HepG2 (cell line): ENCODE data around the gene CTNNA3. TPM values are rescaled to one million over a fixed set of nuclear protein-coding genes. Genes with fewer than 3 reads are reported as not detected.

Experiments used
- ATAC-seq: fragments of 200-7000 bp; cut with Tn5 transposase; 3 replicates; pipeline ENCODE4 v1.9.1; 2020; ENCODE audit warnings: mild to moderate bottlenecking, moderate library complexity
- BruUV-seq: library from RNA; stranded (reverse); fragments of 400-500 nt; replicated peaks from 2 replicates; lab custom pipeline; 2021; lab: Mats Ljungman, UMichigan
- CTCF ChIA-PET: fragments of 300-600 bp; formaldehyde crosslinking; extraction: SDS; loops from one replicate; lab custom pipeline; 2021; ENCODE audit warnings: low total read pairs, inconsistent platforms, low intra/inter-chr PET ratio; lab: Yijun Ruan, JAX
- POLR2A ChIA-PET: fragments of 350-600 bp; sonication (Branson Sonifier 250); formaldehyde crosslinking; loops from one replicate; lab custom pipeline; 2020; ENCODE audit warnings: antibody characterized with exemption, inconsistent platforms; lab: Yijun Ruan, JAX
- DNase-seq: peaks from one replicate; pipeline ENCODE4 v3.0.0-alpha.2; 2015; ENCODE audit warnings: low spot score
- FAIRE-seq: peaks from 3 replicates; lab custom pipeline; 2011; peaks lifted over from hg19 to GRCh38; lab: Jason Lieb, UNC
- H2AFZ ChIP-seq: one replicate; pipeline ENCODE4 v1.6.1; 2011; ENCODE audit warnings: low read length, inconsistent platforms
- H3K27ac ChIP-seq: fragments of 300-600 bp; 3 replicates; pipeline ENCODE4 v1.8.0; 2011; ENCODE audit warnings: mixed run types, mild to moderate bottlenecking, mixed read lengths, low read length, inconsistent platforms; ENCODE audit not compliant: insufficient read depth; ENCODE audit errors: extremely low read length
- H3K27me3 ChIP-seq, 2 experiments: fragments of 200-600 bp in 1 of 2; 2 replicates in 1 of 2; 3 replicates in 1 of 2; pipeline versions ENCODE4 v1.6.0 to v1.8.0; 2011; ENCODE audit warnings: low read length in 2 of 2, mild to moderate bottlenecking in 2 of 2, moderate library complexity in 2 of 2, inconsistent platforms in 1 of 2; ENCODE audit not compliant: insufficient read depth in 2 of 2, control insufficient read depth in 1 of 2
- H3K36me3 ChIP-seq, 2 experiments: fragments of 200-600 bp in 1 of 2; replicated peaks in 1 of 2; 2 replicates in 1 of 2; 3 replicates in 1 of 2; pipeline versions ENCODE4 v1.5.1 to v1.8.0; 2011; ENCODE audit warnings: low read length in 2 of 2, inconsistent platforms in 1 of 2; ENCODE audit not compliant: insufficient read depth in 2 of 2, control insufficient read depth in 1 of 2
- H3K4me1 ChIP-seq: 2 replicates; pipeline ENCODE4 v1.5.1; 2012; ENCODE audit warnings: low read length, inconsistent platforms; ENCODE audit not compliant: insufficient read depth
- H3K4me2 ChIP-seq: 2 replicates; pipeline ENCODE4 v1.6.0; 2011; ENCODE audit warnings: low read depth, low read length, inconsistent platforms
- H3K4me3 ChIP-seq, 3 experiments: fragments of 200-600 bp in 1 of 3; sonication (generic), shearing (Covaris generic) in 1 of 3; replicated peaks in 1 of 3; 2 replicates each; pipeline ENCODE4 v1.5.1; 2011 to 2016; ENCODE audit warnings: low read length in 3 of 3, inconsistent platforms in 2 of 3, low read depth in 2 of 3, mild to moderate bottlenecking in 2 of 3, control low read depth in 1 of 3, mixed read lengths in 1 of 3; ENCODE audit not compliant: insufficient read depth in 1 of 3
- H3K79me2 ChIP-seq: one replicate; pipeline ENCODE4 v1.6.1; 2011; ENCODE audit warnings: low read length, inconsistent platforms; ENCODE audit not compliant: insufficient read depth
- H3K9ac ChIP-seq: 2 replicates; pipeline ENCODE4 v1.6.0; 2011; ENCODE audit warnings: mild to moderate bottlenecking, low read depth, low read length, inconsistent platforms; ENCODE audit not compliant: insufficient read depth
- H3K9me3 ChIP-seq: 2 replicates; pipeline ENCODE4 v1.5.1; 2012; ENCODE audit warnings: mild to moderate bottlenecking, low read length
- H4K20me1 ChIP-seq: 2 replicates; pipeline ENCODE4 v1.6.0; 2011; ENCODE audit warnings: inconsistent platforms, mild to moderate bottlenecking, low read length, moderate library complexity; ENCODE audit not compliant: insufficient read depth
- CCDC6 ChIP-seq: sonication (generic); formaldehyde crosslinking; IDR thresholded peaks from 2 replicates; pipeline ENCODE4 v1.8.1; 2022; ENCODE audit warnings: mild to moderate bottlenecking, missing genetic modification reagents, moderate library complexity
- GABPB1 ChIP-seq: IDR thresholded peaks from 2 replicates; pipeline ENCODE4 v1.6.1; 2016; ENCODE audit warnings: mild to moderate bottlenecking, missing genetic modification reagents, moderate library complexity, missing compliant biosample characterization
- KMT2A ChIP-seq: sonication (generic); formaldehyde crosslinking; IDR thresholded peaks from 2 replicates; pipeline ENCODE4 v1.4.0; 2020; ENCODE audit warnings: missing genetic modification reagents
- MTA1 ChIP-seq: sonication (generic); formaldehyde crosslinking; IDR thresholded peaks from 2 replicates; pipeline ENCODE4 v1.4.0; 2020; ENCODE audit warnings: missing genetic modification reagents, mild to moderate bottlenecking, borderline replicate concordance
- NFE2 ChIP-seq: sonication (generic); formaldehyde crosslinking; IDR thresholded peaks from 2 replicates; pipeline ENCODE4 v1.4.0; 2020; ENCODE audit warnings: missing genetic modification reagents
- PRDM15 ChIP-seq: sonication (generic); formaldehyde crosslinking; IDR thresholded peaks from 2 replicates; pipeline ENCODE4 v1.4.0; 2020; ENCODE audit warnings: missing genetic modification reagents
- SP1 ChIP-seq, 2 experiments: fragments of 450-650 bp in 1 of 2; sonication (generic) in 1 of 2; formaldehyde crosslinking in 1 of 2; IDR thresholded peaks; 2 replicates each; pipeline versions ENCODE4 v1.4.0 to v1.6.1; 2016 to 2020; ENCODE audit warnings: missing genetic modification reagents in 1 of 2
- SRF ChIP-seq: IDR thresholded peaks from 2 replicates; pipeline ENCODE4 v1.6.1; 2011; ENCODE audit warnings: mild to moderate bottlenecking, low read depth, low read length, moderate library complexity
- ZMYM4 ChIP-seq: sonication (generic); formaldehyde crosslinking; IDR thresholded peaks from 2 replicates; pipeline ENCODE4 v1.8.1; 2023; ENCODE audit warnings: mild to moderate bottlenecking, missing genetic modification reagents
- ZNF253 ChIP-seq: sonication (generic); formaldehyde crosslinking; IDR thresholded peaks from 2 replicates; pipeline ENCODE4 v1.8.0; 2022; ENCODE audit warnings: mild to moderate bottlenecking, missing genetic modification reagents, borderline replicate concordance
- ZNF331 ChIP-seq: sonication (generic); formaldehyde crosslinking; IDR thresholded peaks from 2 replicates; pipeline ENCODE4 v1.4.0; 2020; ENCODE audit warnings: missing genetic modification reagents
- ZNF432 ChIP-seq: sonication (generic); formaldehyde crosslinking; IDR thresholded peaks from 2 replicates; pipeline ENCODE4 v1.5.0; 2020; ENCODE audit warnings: missing genetic modification reagents, mild to moderate bottlenecking, borderline replicate concordance
- ZNF543 ChIP-seq: sonication (generic); formaldehyde crosslinking; IDR thresholded peaks from 2 replicates; pipeline ENCODE4 v1.4.0; 2020; ENCODE audit warnings: mild to moderate bottlenecking, missing genetic modification reagents
- ZNF567 ChIP-seq: sonication (generic); formaldehyde crosslinking; IDR thresholded peaks from 2 replicates; pipeline ENCODE4 v1.8.1; 2023; ENCODE audit warnings: mild to moderate bottlenecking, missing genetic modification reagents, borderline replicate concordance
- ZNF737 ChIP-seq: sonication (generic); formaldehyde crosslinking; IDR thresholded peaks from 2 replicates; pipeline ENCODE4 v1.5.0; 2020; ENCODE audit warnings: missing genetic modification reagents, mild to moderate bottlenecking, borderline replicate concordance
- ZNF83 ChIP-seq: sonication (generic); formaldehyde crosslinking; IDR thresholded peaks from 2 replicates; pipeline ENCODE4 v1.4.0; 2020; ENCODE audit warnings: missing genetic modification reagents, mild to moderate bottlenecking, borderline replicate concordance
- WGBS: methylation state at CpG from one replicate; pipeline ENCODE4 v1.1.6; 2017; ENCODE audit warnings: low lambda C conversion rate; 5-methylcytosine and 5-hydroxymethylcytosine counted together
- in situ Hi-C: cut with HindIII; loops from 2 replicates; pipeline ENCODE4 v1.10.0; 2017; ENCODE audit warnings: low pct_unique_long_range_greater_than_20kb; ENCODE audit not compliant: extremely low pct_ligation_motif_present
- intact Hi-C: fragments of 100-400 bp; cut with micrococcal nuclease; formaldehyde crosslinking; loops from one replicate; pipeline ENCODE4 v1.10.0; 2022; ENCODE audit not compliant: unreplicated experiment
- polyA plus RNA-seq, 8 experiments: library from polyadenylated mRNA; depleted of rRNA in 3 of 8; stranded (reverse) in 7 of 8; unstranded in 1 of 8; fragments of >200 nt; fragmentation: Illumina TruSeq in 4 of 8; extraction: Trizol in 4 of 8; gene quantifications; 2 replicates each; pipeline versions ENCODE4 v1.2.1 to v1.2.3, GENCODE V29; 2011 to 2016; ENCODE audit warnings: low read depth in 4 of 8, missing spikeins in 1 of 8, mixed read lengths in 1 of 8; ENCODE audit not compliant: insufficient read depth in 1 of 8
- total RNA-seq, 5 experiments: library from RNA; depleted of rRNA; stranded (reverse); fragments of >200 nt; fragmentation: Illumina TruSeq; extraction: Trizol; gene quantifications; 2 replicates each; pipeline ENCODE4 v1.2.3, GENCODE V29; 2016; ENCODE audit warnings: low read depth in 1 of 5

CTNNA3 gene
- total and polyA plus RNA-seq, 2 of the 13 experiments (the other 11 are each of a cell fraction or from before 2014, with no cell fraction given), result not detected

GRCh38 chr10:66916030-66916429 lies 780.0 kb downstream of the CTNNA3 start:
- H3K79me2 ChIP-seq, result no peaks in the 10 kb centered on the region
- H2AFZ ChIP-seq, result no peak overlapping the region
- WGBS, result 3% methylated on average over 2 of the region's 2 CpGs
- no peak overlapping the region for H3K4me2 ChIP-seq
- ATAC-seq (no peak), FAIRE-seq (no peak), DNase-seq (no peak)
- no peaks in the 10 kb centered on the region for H3K9me3 ChIP-seq
- H3K4me1 ChIP-seq, result no peaks in the 10 kb centered on the region
- no TSS peak for BruUV-seq
- no peak for TF ChIP-seq ZNF432
- no peak for TF ChIP-seq SRF
- TF ChIP-seq ZNF253 (CRISPR knock-in tag), result no peak
- TF ChIP-seq MTA1 (CRISPR knock-in tag), result no peak
- TF ChIP-seq ZNF83 (CRISPR knock-in tag), result no peak
- no peak for TF ChIP-seq ZNF543 (CRISPR knock-in tag)
- no peak for TF ChIP-seq ZNF567
- TF ChIP-seq ZNF331 (CRISPR knock-in tag), result no peak
- no peak for TF ChIP-seq ZMYM4 (CRISPR knock-in tag)
- no peak for TF ChIP-seq KMT2A (CRISPR knock-in tag)
- no peak for TF ChIP-seq PRDM15 (CRISPR knock-in tag)
- TF ChIP-seq CCDC6, result no peak
- TF ChIP-seq ZNF737 (CRISPR knock-in tag), result no peak
- no peak for TF ChIP-seq SP1 (IDR thresholded peaks at IDR 0.05)
- TF ChIP-seq SP1 (CRISPR knock-in tag; IDR thresholded peaks at IDR 0.05), result no peak
- no peak for TF ChIP-seq NFE2 (CRISPR knock-in tag)
- TF ChIP-seq GABPB1 (CRISPR knock-in tag), result no peak
- intact Hi-C loops (no loop called here), in situ Hi-C loops (no loop called here)
- no peak overlapping the region for H3K9ac ChIP-seq
- no peaks in the 10 kb centered on the region for H3K36me3 ChIP-seq
- POLR2A ChIA-PET, result no interaction called here
- no peak overlapping the region for H3K4me3 ChIP-seq
- no peak overlapping the region for H3K27ac ChIP-seq
- no peaks in the 10 kb centered on the region for H4K20me1 ChIP-seq
- CTCF ChIA-PET, result no interaction called here
- no peaks in the 10 kb centered on the region for H3K27me3 ChIP-seq
